Breast epithelium (tissue), 3 donors: ENCODE data around the gene YIPF2.

Source experiments
- POLR2A ChIP-seq: fragments of 450-650 bp; IDR thresholded peaks from one replicate; pipeline ENCODE4 v1.6.1; 2016; ENCODE audit warnings: antibody characterized with exemption, mild to moderate bottlenecking, moderate library complexity
- POLR2AphosphoS5 ChIP-seq, 3 donors: sonication (generic); formaldehyde crosslinking; IDR thresholded peaks; one replicate each; pipeline ENCODE4 v1.6.1; 2017; ENCODE audit warnings: antibody characterized with exemption in 3 of 3
- TF ChIP-seq, protein P1 (sequence below), 3 donors: fragments of 450-650 bp; IDR thresholded peaks; one replicate each; pipeline ENCODE4 v1.5.1; 2016 to 2017; ENCODE audit warnings: antibody characterized with exemption in 3 of 3, mild to moderate bottlenecking in 3 of 3, moderate library complexity in 3 of 3

DNA sequence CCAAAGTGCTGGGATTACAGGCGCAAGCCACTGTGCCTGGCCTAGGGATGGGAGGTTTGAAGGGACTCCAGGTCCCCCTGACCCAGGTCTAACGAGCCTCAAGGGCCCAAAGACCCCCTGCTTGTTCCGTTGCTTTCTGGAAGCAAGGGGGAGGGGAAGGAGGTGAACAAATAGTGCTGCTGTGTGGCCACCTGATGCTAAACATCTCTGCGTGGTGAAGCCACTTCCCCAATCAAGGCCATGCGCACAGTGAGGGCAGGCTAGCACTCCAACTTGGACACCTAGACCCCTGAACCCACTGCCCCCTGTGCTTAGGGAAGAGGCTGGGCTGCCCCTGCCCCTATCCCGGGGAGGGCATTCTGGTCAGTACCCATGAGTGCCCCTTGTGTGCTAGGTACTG is 33.1 kb downstream of the YIPF2 start:
- TF ChIP-seq, protein P1, sequence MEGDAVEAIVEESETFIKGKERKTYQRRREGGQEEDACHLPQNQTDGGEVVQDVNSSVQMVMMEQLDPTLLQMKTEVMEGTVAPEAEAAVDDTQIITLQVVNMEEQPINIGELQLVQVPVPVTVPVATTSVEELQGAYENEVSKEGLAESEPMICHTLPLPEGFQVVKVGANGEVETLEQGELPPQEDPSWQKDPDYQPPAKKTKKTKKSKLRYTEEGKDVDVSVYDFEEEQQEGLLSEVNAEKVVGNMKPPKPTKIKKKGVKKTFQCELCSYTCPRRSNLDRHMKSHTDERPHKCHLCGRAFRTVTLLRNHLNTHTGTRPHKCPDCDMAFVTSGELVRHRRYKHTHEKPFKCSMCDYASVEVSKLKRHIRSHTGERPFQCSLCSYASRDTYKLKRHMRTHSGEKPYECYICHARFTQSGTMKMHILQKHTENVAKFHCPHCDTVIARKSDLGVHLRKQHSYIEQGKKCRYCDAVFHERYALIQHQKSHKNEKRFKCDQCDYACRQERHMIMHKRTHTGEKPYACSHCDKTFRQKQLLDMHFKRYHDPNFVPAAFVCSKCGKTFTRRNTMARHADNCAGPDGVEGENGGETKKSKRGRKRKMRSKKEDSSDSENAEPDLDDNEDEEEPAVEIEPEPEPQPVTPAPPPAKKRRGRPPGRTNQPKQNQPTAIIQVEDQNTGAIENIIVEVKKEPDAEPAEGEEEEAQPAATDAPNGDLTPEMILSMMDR (IDR thresholded peaks at IDR 0.05) = no peak
- TF ChIP-seq POLR2A (no peak), POLR2AphosphoS5 (IDR thresholded peaks at IDR 0.05) (no peak)
